Measurements from ENCODE around the gene ADD1.

DNA sequence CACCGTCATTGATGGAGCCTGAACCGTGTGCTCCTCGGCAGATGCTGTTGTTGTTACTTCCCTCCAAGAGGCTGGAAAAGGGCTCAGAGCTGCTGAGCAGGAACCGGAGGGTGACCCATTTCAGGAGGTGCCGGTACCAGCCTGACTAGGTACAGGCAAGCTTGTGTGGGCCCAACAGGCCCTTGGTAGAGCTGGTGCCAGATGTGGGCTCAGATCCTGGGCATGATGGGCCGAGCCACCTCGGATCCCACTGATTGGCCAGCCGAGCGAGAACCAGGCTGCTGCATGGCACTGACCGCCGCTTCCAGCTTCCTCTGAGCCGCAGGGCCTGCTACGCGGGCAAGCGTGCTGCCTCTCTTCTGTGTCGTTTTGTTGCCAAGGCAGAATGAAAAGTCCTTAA lies 85.8 kb downstream of the ADD1 start:
- TF ChIP-seq, protein P1, sequence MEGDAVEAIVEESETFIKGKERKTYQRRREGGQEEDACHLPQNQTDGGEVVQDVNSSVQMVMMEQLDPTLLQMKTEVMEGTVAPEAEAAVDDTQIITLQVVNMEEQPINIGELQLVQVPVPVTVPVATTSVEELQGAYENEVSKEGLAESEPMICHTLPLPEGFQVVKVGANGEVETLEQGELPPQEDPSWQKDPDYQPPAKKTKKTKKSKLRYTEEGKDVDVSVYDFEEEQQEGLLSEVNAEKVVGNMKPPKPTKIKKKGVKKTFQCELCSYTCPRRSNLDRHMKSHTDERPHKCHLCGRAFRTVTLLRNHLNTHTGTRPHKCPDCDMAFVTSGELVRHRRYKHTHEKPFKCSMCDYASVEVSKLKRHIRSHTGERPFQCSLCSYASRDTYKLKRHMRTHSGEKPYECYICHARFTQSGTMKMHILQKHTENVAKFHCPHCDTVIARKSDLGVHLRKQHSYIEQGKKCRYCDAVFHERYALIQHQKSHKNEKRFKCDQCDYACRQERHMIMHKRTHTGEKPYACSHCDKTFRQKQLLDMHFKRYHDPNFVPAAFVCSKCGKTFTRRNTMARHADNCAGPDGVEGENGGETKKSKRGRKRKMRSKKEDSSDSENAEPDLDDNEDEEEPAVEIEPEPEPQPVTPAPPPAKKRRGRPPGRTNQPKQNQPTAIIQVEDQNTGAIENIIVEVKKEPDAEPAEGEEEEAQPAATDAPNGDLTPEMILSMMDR (IDR thresholded peaks at IDR 0.05): no peak
- no peak for TF ChIP-seq ZFX (IDR thresholded peaks at IDR 0.05; ENCODE audit: borderline replicate concordance)
